Heart right ventricle (tissue), 16 donors: ENCODE measurements around the gene SFXN5. TPM values are rescaled to one million over a fixed set of nuclear protein-coding genes. Genes with fewer than 3 reads are reported as not detected.

ENCODE experiments used
- ATAC-seq, 8 donors: fragments of 200-7000 bp; cut with Tn5 transposase; one replicate each; pipeline ENCODE4 v1.9.1; 2020; ENCODE audit warnings: mild to moderate bottlenecking in 8 of 8, moderate library complexity in 8 of 8, moderate number of reproducible peaks in 1 of 8
- DNase-seq, 2 donors: peaks; one replicate each; pipeline ENCODE4 v3.0.0-alpha.2; 2020
- H3K27ac ChIP-seq, 10 donors: fragments of 200-600 bp; sonication (generic) in 2 of 10; one replicate each; pipeline versions ENCODE4 v1.5.0 to v1.8.0; 2020 to 2022; ENCODE audit warnings: mild to moderate bottlenecking in 3 of 10
- H3K27me3 ChIP-seq, 7 donors: fragments of 200-600 bp; one replicate each; pipeline ENCODE4 v1.8.0; 2021 to 2022; ENCODE audit warnings: mild to moderate bottlenecking in 2 of 7
- H3K36me3 ChIP-seq, 9 donors: fragments of 200-600 bp; sonication (generic) in 1 of 9; one replicate each; pipeline versions ENCODE4 v1.5.0 to v1.8.0; 2020 to 2022; ENCODE audit warnings: mild to moderate bottlenecking in 2 of 9
- H3K4me1 ChIP-seq, 9 donors: fragments of 200-600 bp; sonication (generic) in 1 of 9; one replicate each; pipeline versions ENCODE4 v1.5.0 to v1.8.0; 2020 to 2022; ENCODE audit warnings: mild to moderate bottlenecking in 4 of 9
- H3K4me3 ChIP-seq, 10 donors: fragments of 200-600 bp; sonication (generic) in 2 of 10; one replicate each; pipeline versions ENCODE4 v1.5.0 to v1.8.0; 2020 to 2022; ENCODE audit warnings: mild to moderate bottlenecking in 7 of 10, moderate library complexity in 2 of 10
- H3K9me3 ChIP-seq, 11 donors: fragments of 200-600 bp in 10 of 11; sonication (generic) in 2 of 11; one replicate each; pipeline versions ENCODE4 v1.5.0 to v1.8.0; 2013 to 2022; ENCODE audit warnings: mild to moderate bottlenecking in 2 of 11, control low read depth in 1 of 11, moderate library complexity in 1 of 11
- CTCF ChIP-seq, 9 donors: fragments of 200-600 bp; sonication (generic) in 2 of 9; IDR thresholded peaks; one replicate each; pipeline versions ENCODE4 v1.5.0 to v1.8.0; 2021 to 2022; ENCODE audit warnings: antibody characterized with exemption in 9 of 9, mild to moderate bottlenecking in 5 of 9, moderate library complexity in 1 of 9
- WGBS, 2 donors: extraction: QIAGEN DNeasy Blood & Tissue Kit; methylation state at CpG; one replicate each; pipeline ENCODE4 v1.1.7; 2013; ENCODE audit warnings: inconsistent platforms in 1 of 2; 5-methylcytosine and 5-hydroxymethylcytosine counted together
- intact Hi-C, 10 donors: fragments of 100-400 bp; cut with DNase I; formaldehyde crosslinking; loops; one replicate each; pipeline versions ENCODE4 v1.11.1 to v1.14.2; 2022
- polyA plus RNA-seq, 2 donors: library from polyadenylated mRNA; stranded (reverse); fragments of 200-250 nt; gene quantifications; one replicate each; pipeline ENCODE4 v1.2.3, GENCODE V29; 2013
- total RNA-seq, 10 donors: library from RNA; stranded (reverse); fragmentation: NEBNext Ultra II Directional in 3 of 10; extraction: Animal tissue kit (Norgen Biotek cat#: 25700) in 3 of 10; gene quantifications; one replicate each; pipeline versions ENCODE4 v1.2.1 to v1.2.4, GENCODE V29; 2021 to 2023
- donor health status: Arrhythmogenic right ventricular cardiomyopathy.
- donor health status: ischemic (EF 13 %, LVEDD 7.1; RV severe dilation, severe dysfunction).
- donor health status: healthy with polysubstance abuse.
- donor health status: DM: no; HTN: yes; CAD: no.
- donor health status: DM: no; HTN: no; CAD: no.
- donor health status: ischemic (EF 25% LVEDD 6.9; RV normal size, moderate dysfunction).
- donor health status: ischemic (EF 25% LVEDD 5.7; RV mildly dilated, moderate dysfunction).
- donor health status: healthy.
- donor health status: DM: yes; HTN: yes; CAD: no.
- donor health status: Ischemic cardiomyopathy.
- donor health status: ischemic (EF 35%, LVEDD 5.7; RV mildly dilated, moderate dysfunction).
- donor health status: nonischemic (EF 11% LVEDD 7.7; RV severe dilation, severe dysfunction).
- donor health status: DM: yes; HTN: yes; CAD: no.
- donor health status: PGD.
- donor health status: ischemic (EF 29% LVEDD 5.4; RV normal size, mild dysfunction).
- donor health status: nonischemic (EF 23%, LVEDD 6.1; RV moderate dilation, normal function).

SFXN5 gene
- total and polyA plus RNA-seq, 12 donors: 4.4 to 11.8 (median 9.7) TPM

GRCh38 chr2:72919414-72920317 lies 151.8 kb downstream of the SFXN5 start:
- TF ChIP-seq CTCF (IDR thresholded peaks at IDR 0.05): no peak
- Histone ChIP-seq H3K4me1 (peaks cover 37 to 71% (median 60%) of the 10 kb centered on the region in 9 donors), H3K27me3 (peaks cover 74 to 100% (median 99%) of the 10 kb centered on the region in 7 donors), H3K36me3 (no peaks in the 10 kb centered on the region), H3K27ac (no peak overlapping the region), H3K4me3 (peak overlapping the region in 8 of 10 donors; percentile 2 to 47 (median 38)), H3K9me3 (no peaks in the 10 kb centered on the region)
- ATAC-seq (no peak), DNase-seq (no peak)
- intact Hi-C loops: no loop called here
- WGBS, 2 donors: 3 to 5% methylated on average over 48 of the region's 48 CpGs

- Histone ChIP-seq H3K9me3 (no peaks in the 10 kb centered on the region), H3K27me3 (peaks cover 73 to 100% (median 99%) of the 10 kb centered on the region in 7 donors), H3K4me1 (peaks cover 30 to 61% (median 49%) of the 10 kb centered on the region in 9 donors), H3K4me3 (peak overlapping the region; percentile 2 to 51 (median 40)), H3K27ac (no peak overlapping the region), H3K36me3 (no peaks in the 10 kb centered on the region)
- DNase-seq: no peak
- TF ChIP-seq CTCF (IDR thresholded peaks at IDR 0.05): no peak
- WGBS, 2 donors: 0 to 1% methylated on average over 70 to 89 of the region's 89 CpGs
- intact Hi-C loops: no loop called here
- ATAC-seq: peak in 1 of 8 donors; percentile 12
These were observed 153.5 kb downstream of the SFXN5 start for GRCh38 chr2:72917877-72918553.

GRCh38 chr2:72917138-72917876 lies 154.2 kb downstream of the SFXN5 start, which contains the start of gene EMX1:
Gene EMX1 (plus strand): TSS chr2:72917519. CDS start chr2:72917853, 334 bp downstream.
- Histone ChIP-seq H3K36me3 (no peaks in the 10 kb centered on the region), H3K27me3 (peaks cover 73 to 100% (median 99%) of the 10 kb centered on the region in 7 donors), H3K27ac (no peak within 1 kb of the TSS), H3K4me3 (peak within 1 kb of the TSS; percentile 17 to 51 (median 40)), H3K9me3 (no peaks in the 10 kb centered on the region), H3K4me1 (peaks cover 30 to 61% (median 49%) of the 10 kb centered on the region in 9 donors)
- WGBS, 2 donors: 1% methylated on average over 57 to 82 of the region's 82 CpGs
- no peak for DNase-seq
- TF ChIP-seq CTCF (IDR thresholded peaks at IDR 0.05): no peak
- intact Hi-C loops: no loop called here
- peak in 6 of 8 donors; percentile 14 to 47 (median 30) for ATAC-seq

- DNase-seq (no peak), ATAC-seq (peak in 2 of 8 donors; percentile 4 to 18)
- no peaks in the 10 kb centered on the region for H3K9me3 ChIP-seq
- intact Hi-C loops: no loop called here
- H3K27ac ChIP-seq: no peak overlapping the region
- H3K4me1 ChIP-seq: peaks cover 30 to 61% (median 49%) of the 10 kb centered on the region in 9 donors
- peak overlapping the region; percentile 17 to 51 (median 40) for H3K4me3 ChIP-seq
- no peak for TF ChIP-seq CTCF (IDR thresholded peaks at IDR 0.05)
- peaks cover 72 to 100% (median 99%) of the 10 kb centered on the region in 7 donors for H3K27me3 ChIP-seq
- 2 to 3% methylated on average over 29 of the region's 29 CpGs for WGBS, 2 donors
- no peaks in the 10 kb centered on the region for H3K36me3 ChIP-seq
These were observed 154.8 kb downstream of the SFXN5 start for GRCh38 chr2:72916743-72917137.
